CD14-positive monocyte (primary cell): ENCODE measurements around the gene TMEM252. TPM values are rescaled to one million over a fixed set of nuclear protein-coding genes. Genes with fewer than 3 reads are reported as not detected.

Experiments
- DNase-seq, 3 donors: peaks; one replicate each; pipeline ENCODE4 v3.0.0-alpha.2; 2011 to 2022
- H2AFZ ChIP-seq: 2 replicates; pipeline ENCODE4 v1.6.0; 2012; ENCODE audit warnings: mild to moderate bottlenecking, low read depth, low read length, inconsistent platforms; ENCODE audit not compliant: insufficient read depth, poor library complexity, severe bottlenecking
- H3K27ac ChIP-seq, 2 donors: 1 replicate in 1 of 2; 2 replicates in 1 of 2; pipeline ENCODE4 v1.5.1; 2012 to 2013; ENCODE audit warnings: low read length in 2 of 2, control low read depth in 1 of 2, inconsistent platforms in 1 of 2, low read depth in 1 of 2, mild to moderate bottlenecking in 1 of 2
- H3K27me3 ChIP-seq, 2 donors: one replicate each; pipeline versions ENCODE4 v1.6.0 to v1.6.1; 2011 to 2013; ENCODE audit warnings: low read length in 2 of 2; ENCODE audit not compliant: control insufficient read depth in 2 of 2, insufficient read depth in 2 of 2
- H3K36me3 ChIP-seq, 2 donors: replicated peaks in 1 of 2; 1 replicate in 1 of 2; 2 replicates in 1 of 2; pipeline versions ENCODE4 v1.5.1 to v1.6.1; 2012 to 2013; ENCODE audit warnings: low read length in 2 of 2, control low read depth in 1 of 2, inconsistent platforms in 1 of 2, mild to moderate bottlenecking in 1 of 2; ENCODE audit not compliant: insufficient read depth in 2 of 2, control insufficient read depth in 1 of 2
- H3K4me1 ChIP-seq, 2 donors: 1 replicate in 1 of 2; 2 replicates in 1 of 2; pipeline versions ENCODE4 v1.5.1 to v1.6.1; 2012 to 2013; ENCODE audit warnings: low read length in 2 of 2, control low read depth in 1 of 2, inconsistent platforms in 1 of 2, mild to moderate bottlenecking in 1 of 2, moderate library complexity in 1 of 2; ENCODE audit not compliant: insufficient read depth in 2 of 2, control insufficient read depth in 1 of 2
- H3K4me2 ChIP-seq: replicated peaks from 2 replicates; pipeline ENCODE3; 2012; ENCODE audit warnings: low read length, moderate library complexity, mild to moderate bottlenecking; ENCODE audit not compliant: poor library complexity, severe bottlenecking; ENCODE audit errors: extremely low read depth
- H3K4me3 ChIP-seq, 3 experiments: fragments of 200-600 bp in 1 of 3; sonication (generic) in 1 of 3; replicated peaks in 1 of 3; 1 replicate in 2 of 3; 2 replicates in 1 of 3; pipeline ENCODE4 v1.5.1; 2011 to 2013; ENCODE audit warnings: low read length in 3 of 3, mild to moderate bottlenecking in 3 of 3, control low read depth in 2 of 3, low read depth in 2 of 3, inconsistent platforms in 1 of 3, moderate library complexity in 1 of 3
- H3K79me2 ChIP-seq: 2 replicates; pipeline ENCODE4 v1.6.0; 2012; ENCODE audit warnings: mild to moderate bottlenecking, control low read depth, inconsistent platforms, low read length, moderate library complexity; ENCODE audit not compliant: insufficient read depth
- H3K9ac ChIP-seq: 2 replicates; pipeline ENCODE4 v1.6.0; 2017; ENCODE audit warnings: low read length, mild to moderate bottlenecking; ENCODE audit not compliant: insufficient read depth, poor library complexity, severe bottlenecking
- H3K9me3 ChIP-seq, 2 donors: replicated peaks in 1 of 2; 1 replicate in 1 of 2; 2 replicates in 1 of 2; pipeline versions ENCODE4 v1.5.1 to v1.6.1; 2012 to 2013; ENCODE audit warnings: low read length in 2 of 2, control low read depth in 1 of 2; ENCODE audit not compliant: control insufficient read depth in 1 of 2, insufficient read depth in 1 of 2
- H4K20me1 ChIP-seq: 2 replicates; pipeline ENCODE4 v1.6.0; 2012; ENCODE audit warnings: mild to moderate bottlenecking, low read length, control low read depth, moderate library complexity; ENCODE audit not compliant: insufficient read depth
- H3K27ac Mint-ChIP-seq, 7 donors: one replicate each; pipeline ENCODE4 v1.8.0; 2020; ENCODE audit warnings: mild to moderate bottlenecking in 7 of 7, mixed read lengths in 7 of 7, moderate library complexity in 6 of 7, inconsistent platforms in 2 of 7
- H3K27me3 Mint-ChIP-seq, 3 donors: one replicate each; pipeline ENCODE4 v1.8.0; 2021 to 2022; ENCODE audit warnings: low read depth in 3 of 3, mild to moderate bottlenecking in 3 of 3, mixed read lengths in 3 of 3, moderate library complexity in 3 of 3, inconsistent platforms in 1 of 3
- H3K36me3 Mint-ChIP-seq, 2 donors: one replicate each; pipeline ENCODE4 v1.8.0; 2020; ENCODE audit warnings: mixed read lengths in 2 of 2, inconsistent platforms in 1 of 2, mild to moderate bottlenecking in 1 of 2
- H3K4me1 Mint-ChIP-seq: one replicate; pipeline ENCODE4 v1.8.0; 2020; ENCODE audit warnings: mild to moderate bottlenecking, mixed read lengths
- H3K4me3 Mint-ChIP-seq, 2 donors: one replicate each; pipeline ENCODE4 v1.8.0; 2020; ENCODE audit warnings: mild to moderate bottlenecking in 2 of 2, mixed read lengths in 2 of 2, moderate library complexity in 1 of 2
- H3K9me3 Mint-ChIP-seq, 7 donors: one replicate each; pipeline ENCODE4 v1.8.0; 2020 to 2022; ENCODE audit warnings: mixed read lengths in 7 of 7, mild to moderate bottlenecking in 6 of 7, moderate library complexity in 6 of 7, inconsistent platforms in 2 of 7
- WGBS: methylation state at CpG from one replicate; pipeline ENCODE4 v1.1.5; 2013; ENCODE audit warnings: missing lambda C conversion rate; ENCODE audit not compliant: insufficient coverage; 5-methylcytosine and 5-hydroxymethylcytosine counted together
- intact Hi-C, 2 donors: fragments of 100-400 bp; cut with micrococcal nuclease; formaldehyde crosslinking; loops; one replicate each; pipeline versions ENCODE4 v1.15.0 to v1.15.1; 2023
- polyA plus RNA-seq, 3 donors: library from polyadenylated mRNA; depleted of rRNA in 1 of 3; unstranded in 2 of 3; stranded (reverse) in 1 of 3; fragments of 300-500 nt in 2 of 3; fragments of >200 nt in 1 of 3; fragmentation: Illumina TruSeq in 2 of 3; gene quantifications; 1 replicate in 2 of 3; 2 replicates in 1 of 3; pipeline ENCODE4 v1.2.3, GENCODE V29; 2012 to 2021
- TF ChIP-seq, protein P1 (sequence below): fragments of 200-600 bp; IDR thresholded peaks from one replicate; pipeline ENCODE4 v1.8.0; 2022; ENCODE audit warnings: antibody characterized with exemption, mild to moderate bottlenecking

TMEM252 gene
- polyA plus RNA-seq, 3 donors, result not detected

DNA sequence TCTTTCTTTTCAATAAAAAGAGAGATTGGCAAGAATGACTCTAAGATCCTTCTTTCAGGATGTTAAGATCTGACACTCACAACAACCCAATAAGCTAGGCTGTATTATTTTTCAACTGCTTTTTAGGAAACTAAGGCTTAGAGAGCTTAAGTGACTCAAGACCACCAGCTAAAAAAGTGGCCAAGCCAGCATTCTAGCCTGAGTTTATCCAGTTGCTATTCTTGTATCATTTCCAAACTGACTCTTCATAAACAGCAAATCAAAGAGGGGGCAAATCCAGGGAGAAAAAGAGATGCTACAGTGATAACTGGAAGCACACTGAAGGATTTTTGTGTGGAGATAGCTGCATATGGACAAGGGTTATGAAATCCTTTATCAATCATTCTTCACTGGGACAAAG is 47.1 kb downstream of the TMEM252 start:
- no peak overlapping the region for H3K27ac Mint-ChIP-seq
- H3K4me3 Mint-ChIP-seq, result no peak overlapping the region
- no peak overlapping the region for H3K4me3 ChIP-seq
- H3K9me3 ChIP-seq, result no peaks in the 10 kb centered on the region
- no peaks in the 10 kb centered on the region for H3K36me3 ChIP-seq
- H3K9me3 Mint-ChIP-seq, result no peaks in the 10 kb centered on the region
- no peak overlapping the region for H3K27ac ChIP-seq
- H2AFZ ChIP-seq, result no peak overlapping the region
- H3K4me1 Mint-ChIP-seq, result no peaks in the 10 kb centered on the region
- H3K4me1 ChIP-seq, result no peaks in the 10 kb centered on the region
- no peak overlapping the region for H3K4me2 ChIP-seq
- H3K27me3 ChIP-seq, result no peaks in the 10 kb centered on the region
- peaks cover 0 to 7% (median 2%) of the 10 kb centered on the region in 3 donors for H3K27me3 Mint-ChIP-seq
- H3K79me2 ChIP-seq, result no peaks in the 10 kb centered on the region
- DNase-seq, result no peak
- H3K36me3 Mint-ChIP-seq, result no peaks in the 10 kb centered on the region
- no peaks in the 10 kb centered on the region for H4K20me1 ChIP-seq
- no peak overlapping the region for H3K9ac ChIP-seq
- intact Hi-C loops, result no loop called here
- TF ChIP-seq, protein P1, sequence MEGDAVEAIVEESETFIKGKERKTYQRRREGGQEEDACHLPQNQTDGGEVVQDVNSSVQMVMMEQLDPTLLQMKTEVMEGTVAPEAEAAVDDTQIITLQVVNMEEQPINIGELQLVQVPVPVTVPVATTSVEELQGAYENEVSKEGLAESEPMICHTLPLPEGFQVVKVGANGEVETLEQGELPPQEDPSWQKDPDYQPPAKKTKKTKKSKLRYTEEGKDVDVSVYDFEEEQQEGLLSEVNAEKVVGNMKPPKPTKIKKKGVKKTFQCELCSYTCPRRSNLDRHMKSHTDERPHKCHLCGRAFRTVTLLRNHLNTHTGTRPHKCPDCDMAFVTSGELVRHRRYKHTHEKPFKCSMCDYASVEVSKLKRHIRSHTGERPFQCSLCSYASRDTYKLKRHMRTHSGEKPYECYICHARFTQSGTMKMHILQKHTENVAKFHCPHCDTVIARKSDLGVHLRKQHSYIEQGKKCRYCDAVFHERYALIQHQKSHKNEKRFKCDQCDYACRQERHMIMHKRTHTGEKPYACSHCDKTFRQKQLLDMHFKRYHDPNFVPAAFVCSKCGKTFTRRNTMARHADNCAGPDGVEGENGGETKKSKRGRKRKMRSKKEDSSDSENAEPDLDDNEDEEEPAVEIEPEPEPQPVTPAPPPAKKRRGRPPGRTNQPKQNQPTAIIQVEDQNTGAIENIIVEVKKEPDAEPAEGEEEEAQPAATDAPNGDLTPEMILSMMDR, result no peak

DNA sequence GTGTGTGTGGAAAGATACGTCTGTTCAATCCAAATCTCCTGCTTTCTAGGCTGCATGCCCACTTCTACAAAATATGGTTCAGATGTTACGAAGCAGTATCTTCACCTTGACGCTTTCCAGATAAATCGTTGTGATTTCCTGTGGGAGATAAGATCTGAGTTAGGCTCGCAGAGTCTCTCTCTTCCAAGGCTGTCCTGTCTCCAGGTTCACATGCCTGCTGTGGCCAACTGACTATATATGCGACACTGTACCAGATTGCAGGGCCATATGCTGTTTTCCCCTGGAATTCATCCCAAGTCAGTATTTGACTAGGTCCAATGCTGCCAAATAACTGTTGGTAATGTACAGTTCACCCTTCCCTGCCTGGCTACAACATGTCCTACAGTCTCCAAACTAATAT is 47.9 kb downstream of the TMEM252 start:
- Mint-ChIP-seq H3K4me3 (no peak overlapping the region), H3K27ac (no peak overlapping the region), H3K4me1 (no peaks in the 10 kb centered on the region), H3K9me3 (no peaks in the 10 kb centered on the region), H3K36me3 (no peaks in the 10 kb centered on the region), H3K27me3 (peaks cover 2 to 7% (median 2%) of the 10 kb centered on the region in 3 donors)
- Histone ChIP-seq H2AFZ (no peak overlapping the region), H3K36me3 (no peaks in the 10 kb centered on the region), H3K9me3 (no peaks in the 10 kb centered on the region), H3K27ac (no peak overlapping the region), H3K4me1 (no peaks in the 10 kb centered on the region), H4K20me1 (no peaks in the 10 kb centered on the region), H3K9ac (no peak overlapping the region), H3K79me2 (no peaks in the 10 kb centered on the region), H3K27me3 (no peaks in the 10 kb centered on the region), H3K4me3 (no peak overlapping the region), H3K4me2 (no peak overlapping the region)
- DNase-seq, result no peak
- TF ChIP-seq, protein P1, result no peak
- intact Hi-C loops, result no loop called here
- 90% methylated on average over 3 of the region's 6 CpGs for WGBS
